Nephron (organoid): ENCODE results near the gene DOCK3.

ENCODE experiments used
- H3K27ac Mint-ChIP-seq, 3 experiments: 2 replicates each; pipeline ENCODE4 v1.8.0; 2020; ENCODE audit warnings: mixed read lengths in 3 of 3, mild to moderate bottlenecking in 2 of 3, moderate library complexity in 1 of 3
- H3K27me3 Mint-ChIP-seq: 2 replicates; pipeline ENCODE4 v1.8.0; 2021; ENCODE audit warnings: low read depth, mild to moderate bottlenecking, moderate library complexity, mixed read lengths
- H3K36me3 Mint-ChIP-seq: 2 replicates; pipeline ENCODE4 v1.8.0; 2020; ENCODE audit warnings: low read depth, mixed read lengths
- H3K4me1 Mint-ChIP-seq: 2 replicates; pipeline ENCODE4 v1.8.0; 2020; ENCODE audit warnings: mixed read lengths
- H3K4me3 Mint-ChIP-seq, 3 experiments: 2 replicates each; pipeline ENCODE4 v1.8.0; 2020; ENCODE audit warnings: mild to moderate bottlenecking in 3 of 3, mixed read lengths in 3 of 3, moderate library complexity in 2 of 3
- H3K9me3 Mint-ChIP-seq: 2 replicates; pipeline ENCODE4 v1.8.0; 2020; ENCODE audit warnings: mixed read lengths
- CTCF ChIP-seq, 3 experiments: fragments of 200-600 bp; sonication (generic); IDR thresholded peaks; one replicate each; pipeline ENCODE4 v1.5.0; 2021; ENCODE audit warnings: antibody characterized with exemption in 3 of 3; ENCODE audit not compliant: unreplicated experiment in 3 of 3

Gene DOCK3

DNA sequence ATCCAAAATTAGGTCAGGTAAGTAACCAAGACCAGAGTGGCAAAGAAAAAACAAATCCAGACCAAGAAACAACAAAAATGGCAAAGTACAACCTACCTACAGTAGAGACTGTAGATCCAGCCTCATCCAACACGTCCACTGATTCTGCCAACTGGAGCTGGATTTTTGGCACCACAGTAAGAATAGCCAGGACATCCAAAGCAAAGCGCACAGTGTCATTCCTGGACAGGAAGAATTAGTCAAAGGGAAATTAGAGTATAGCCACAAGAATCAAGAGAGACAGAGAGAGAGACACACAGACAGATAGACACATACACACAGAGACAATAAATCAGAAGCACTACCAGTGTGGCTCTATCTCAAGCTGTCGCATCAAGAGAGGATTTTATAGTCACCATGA lies 747.5 kb downstream of the DOCK3 start:
- TF ChIP-seq CTCF (IDR thresholded peaks at IDR 0.05; ENCODE audit: unreplicated experiment in 3 of 3) = no peak
- H3K36me3 Mint-ChIP-seq = peaks cover 27% of the 10 kb centered on the region
- no peak overlapping the region for H3K27ac Mint-ChIP-seq
- no peaks in the 10 kb centered on the region for H3K27me3 Mint-ChIP-seq
- no peak overlapping the region for H3K4me3 Mint-ChIP-seq
- H3K4me1 Mint-ChIP-seq = no peaks in the 10 kb centered on the region
- H3K9me3 Mint-ChIP-seq = no peaks in the 10 kb centered on the region

GRCh38 chr3:51426921-51427320 lies 752.2 kb downstream of the DOCK3 start:
- H3K27me3 Mint-ChIP-seq = no peaks in the 10 kb centered on the region
- no peaks in the 10 kb centered on the region for H3K9me3 Mint-ChIP-seq
- H3K4me1 Mint-ChIP-seq = no peaks in the 10 kb centered on the region
- no peak for TF ChIP-seq CTCF (IDR thresholded peaks at IDR 0.05; ENCODE audit: unreplicated experiment in 3 of 3)
- no peak overlapping the region for H3K4me3 Mint-ChIP-seq
- H3K27ac Mint-ChIP-seq = peak overlapping the region in 1 of 3 experiments; percentile 74
- H3K36me3 Mint-ChIP-seq = peaks cover 29% of the 10 kb centered on the region

GRCh38 chr3:51429138-51429537 lies 754.4 kb downstream of the DOCK3 start:
- no peaks in the 10 kb centered on the region for H3K27me3 Mint-ChIP-seq
- no peak overlapping the region for H3K4me3 Mint-ChIP-seq
- H3K4me1 Mint-ChIP-seq = no peaks in the 10 kb centered on the region
- H3K27ac Mint-ChIP-seq = no peak overlapping the region
- no peak for TF ChIP-seq CTCF (IDR thresholded peaks at IDR 0.05; ENCODE audit: unreplicated experiment in 3 of 3)
- H3K36me3 Mint-ChIP-seq = peaks cover 30% of the 10 kb centered on the region
- H3K9me3 Mint-ChIP-seq = no peaks in the 10 kb centered on the region
